ENCODE data around the gene CIC. TPM values are rescaled to one million over a fixed set of nuclear protein-coding genes. Genes with fewer than 3 reads are reported as not detected.

CIC gene
- total and polyA plus RNA-seq, 9 of the 15 experiments (the other 6 are each of a cell fraction or from before 2014, with no cell fraction given) = 0.07 to 44.7 (median 8.6) TPM

DNA sequence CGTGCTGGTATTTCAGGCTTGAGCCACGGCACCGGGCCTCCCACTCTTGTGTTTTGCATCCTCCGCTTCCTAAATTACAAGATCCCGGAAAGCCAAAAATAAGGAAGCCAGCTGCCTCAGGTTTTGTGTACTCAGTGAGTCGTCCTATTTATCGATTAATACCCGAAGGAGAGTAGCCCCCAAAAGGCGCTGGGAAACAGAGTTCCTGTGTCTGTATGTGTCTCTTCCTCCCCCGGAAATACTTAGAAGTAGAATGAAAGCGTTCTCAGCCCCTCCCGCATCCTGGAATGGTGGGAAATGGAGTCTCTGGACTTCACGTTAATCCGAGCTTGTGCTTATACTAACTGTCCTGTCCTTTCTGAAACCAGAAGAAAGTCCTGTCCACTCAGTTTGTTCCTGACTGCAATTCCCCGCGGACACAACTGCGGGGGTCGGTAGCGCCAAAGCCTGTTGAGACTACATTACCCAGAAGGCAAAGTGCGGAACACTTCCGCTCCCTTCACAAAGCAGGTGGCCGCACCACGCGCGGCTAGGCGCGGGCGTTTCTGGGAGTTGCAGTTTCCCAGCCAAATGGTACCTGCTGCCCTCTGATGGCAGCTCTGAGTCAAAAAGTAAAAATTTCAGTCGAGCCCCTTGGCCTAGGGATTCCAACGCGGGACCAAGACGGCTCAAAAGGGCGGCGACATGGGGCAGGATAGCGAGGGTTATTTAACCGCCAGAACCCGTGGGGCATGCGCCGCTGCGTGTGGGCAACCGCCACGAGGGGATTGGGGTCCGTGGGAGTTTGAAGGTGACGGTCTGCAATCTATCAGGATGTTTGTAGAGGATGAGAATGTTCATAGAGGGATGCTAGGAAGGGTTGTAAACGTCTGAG lies 24.5 kb upstream of the CIC start (continued):
- TF ChIP-seq ZKSCAN1 (IDR thresholded peaks at IDR 0.05; ENCODE audit: low read depth, low read length) (no peak), MIER1 (IDR thresholded peaks at IDR 0.05; ENCODE audit: low read depth) (no peak), POLR2G (IDR thresholded peaks at IDR 0.05; ENCODE audit: low read depth, low read length) (peak; percentile 67), ZNF324 (CRISPR knock-in tag; IDR thresholded peaks at IDR 0.05) (peak; percentile 62; the same call in 1 of the 2 replicates), JUN (IDR thresholded peaks at IDR 0.05; ENCODE audit: borderline replicate concordance, low read depth, low read length) (peak; percentile 65; the same call in 1 of the 2 replicates), JUN (CRISPR knock-in tag; IDR thresholded peaks at IDR 0.05; ENCODE audit: borderline replicate concordance) (no peak), ZNF609 (CRISPR knock-in tag; IDR thresholded peaks at IDR 0.05; ENCODE audit: borderline replicate concordance) (no peak), BRF1 (IDR thresholded peaks at IDR 0.05; ENCODE audit: borderline replicate concordance, extremely low read depth, insufficient read length) (no peak), CEBPB (tag; IDR thresholded peaks at IDR 0.05) (no peak), HDAC3 (IDR thresholded peaks at IDR 0.05; ENCODE audit: borderline replicate concordance, partially characterized antibody) (no peak), CHD4 (IDR thresholded peaks at IDR 0.05; ENCODE audit: insufficient read depth, insufficient replicate concordance, low read depth, low read length, poor library complexity, severe bottlenecking) (no peak), THRB (CRISPR knock-in tag; conservative IDR thresholded peaks at IDR 0.05) (0 out of 2 replicates have a peak, but pooled peaks have one; percentile 70), C11orf30 (IDR thresholded peaks at IDR 0.05; ENCODE audit: low read depth) (no peak), ATF2 (CRISPR knock-in tag; IDR thresholded peaks at IDR 0.05) (no peak), SRSF7 (optimal IDR thresholded peaks at IDR 0.05; ENCODE audit: low read depth, low read length) (no peak), KDM2B (CRISPR knock-in tag; IDR thresholded peaks at IDR 0.05) (no peak), DMBX1 (CRISPR knock-in tag; IDR thresholded peaks at IDR 0.05; ENCODE audit: borderline replicate concordance) (peak; percentile 86; the same call in 1 of the 2 replicates), LARP7 (IDR thresholded peaks at IDR 0.05) (no peak), SRSF1 (IDR thresholded peaks at IDR 0.05; ENCODE audit: low read depth, low read length) (no peak), ZBTB7A (IDR thresholded peaks at IDR 0.05; ENCODE audit: borderline replicate concordance, control insufficient read depth, low read depth, low read length) (0 out of 2 replicates have a peak, but pooled peaks have one; percentile 4)
